NCI-H2029 (cell line): ENCODE results near the gene DLG5.

Source experiments
- DNase-seq: peaks from one replicate; lab custom pipeline; 2025; lab: John Stamatoyannopoulos, UW

DLG5 gene

DNA sequence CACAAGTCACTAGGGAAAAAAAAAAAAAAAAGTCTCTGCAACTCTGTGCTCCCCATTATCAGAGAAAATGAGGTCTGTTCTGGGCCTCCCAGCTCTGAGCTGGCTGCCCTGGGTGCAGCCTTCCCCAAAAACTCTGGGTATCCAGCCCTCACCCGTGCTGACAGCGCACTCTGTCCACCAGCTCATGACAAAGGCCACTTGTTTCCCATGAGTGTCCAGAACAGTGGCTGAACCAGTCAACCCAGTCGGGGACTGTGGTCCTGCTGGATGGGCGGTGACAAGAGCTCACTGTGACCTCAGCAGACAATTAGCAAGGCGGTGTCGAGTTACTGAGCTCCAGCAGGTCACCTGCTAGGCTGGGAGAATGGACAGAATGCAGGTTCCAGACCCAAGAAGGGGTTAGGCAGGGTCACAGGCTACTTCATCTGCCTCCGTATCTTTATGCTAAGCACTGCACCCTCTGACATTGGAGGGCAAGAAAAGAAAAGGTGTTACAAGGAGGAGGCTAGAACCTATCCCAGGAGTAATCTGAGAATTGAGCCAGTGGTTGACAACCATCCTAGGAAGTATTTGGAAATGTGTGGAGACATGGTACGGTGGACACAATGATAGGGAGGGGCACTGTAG is 37.2 kb downstream of the DLG5 start:
- peak; percentile 52 for DNase-seq

DNA sequence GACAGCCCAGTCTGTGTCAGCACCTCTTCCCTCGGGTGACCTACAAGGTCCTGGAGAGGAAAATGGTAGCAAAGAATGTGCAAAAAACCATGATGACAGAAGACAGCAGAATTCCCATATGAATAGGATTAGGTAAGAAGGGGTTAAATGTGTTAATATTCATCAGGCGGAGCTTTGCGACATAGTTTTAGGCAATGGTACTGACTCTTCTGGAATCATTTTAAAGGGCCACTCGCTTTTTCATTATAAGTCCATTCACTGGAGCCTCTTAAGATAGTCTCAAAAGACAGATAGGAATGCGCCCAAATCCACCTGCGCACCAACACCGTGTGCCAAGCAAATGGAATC is 38.2 kb downstream of the DLG5 start:
- DNase-seq, result no peak

DNA sequence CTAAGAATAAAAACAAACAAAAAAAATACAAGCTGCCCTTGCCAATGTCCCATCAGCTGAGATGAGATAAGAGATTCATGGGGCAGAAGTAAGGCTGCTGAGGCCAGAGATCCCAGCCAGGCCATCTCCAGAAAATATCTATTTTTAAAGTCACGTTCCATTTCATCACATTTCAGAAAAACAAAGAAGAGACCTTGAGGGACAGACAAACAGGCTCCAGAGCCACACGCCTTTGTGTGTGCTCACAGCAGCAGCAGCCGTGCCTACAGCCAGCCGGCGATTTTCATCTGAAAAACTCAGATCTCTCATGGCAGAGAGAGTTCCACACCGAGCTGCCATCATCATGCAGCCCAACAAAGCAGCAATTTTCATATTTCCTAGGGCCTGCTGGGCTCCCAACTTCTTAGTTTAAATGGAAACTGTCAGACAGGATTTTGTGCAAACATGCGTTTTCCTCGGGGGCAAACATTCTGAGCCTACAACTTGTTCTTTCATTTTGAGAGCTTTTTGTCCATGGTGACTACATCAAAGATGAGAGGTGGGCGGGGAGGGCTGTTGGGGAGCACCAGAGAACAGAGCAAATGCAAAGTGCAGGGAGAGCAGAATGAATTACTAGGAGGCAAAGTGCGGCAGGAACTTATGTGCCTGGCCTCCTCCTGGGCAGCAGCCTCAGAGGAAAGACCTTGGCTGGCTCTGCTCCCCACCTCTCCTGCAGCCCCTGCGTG is 38.8 kb downstream of the DLG5 start:
- DNase-seq, result no peak

GRCh38 chr10:77886795-77887355 is 39.7 kb downstream of the DLG5 start:
- DNase-seq, result no peak

GRCh38 chr10:77884181-77884580 is 42.4 kb downstream of the DLG5 start:
- DNase-seq, result no peak

DNA sequence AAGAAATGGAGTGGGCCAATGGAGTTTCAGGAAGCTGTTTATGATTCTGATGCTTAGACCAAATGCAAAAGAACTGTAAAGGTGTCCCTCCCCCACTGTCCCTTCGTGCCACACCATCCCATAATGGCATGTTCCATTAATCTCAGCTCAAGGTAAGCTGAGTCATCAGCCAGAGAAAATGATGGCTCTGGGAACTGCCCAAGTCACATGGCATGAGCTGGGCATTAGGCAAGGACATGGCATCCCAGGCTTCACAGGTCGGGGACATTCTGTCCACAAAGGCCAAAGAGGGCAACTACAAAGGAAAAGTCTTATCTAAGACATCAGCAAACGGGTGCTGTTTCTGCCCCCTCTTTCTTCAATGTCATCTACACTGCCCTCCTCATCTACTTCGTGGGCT is 44.9 kb downstream of the DLG5 start:
- no peak for DNase-seq

GRCh38 chr10:77881222-77881621 is 45.3 kb downstream of the DLG5 start:
- no peak for DNase-seq

- no peak for DNase-seq
These were observed 46.8 kb downstream of the DLG5 start for GRCh38 chr10:77879710-77880109.

DNA sequence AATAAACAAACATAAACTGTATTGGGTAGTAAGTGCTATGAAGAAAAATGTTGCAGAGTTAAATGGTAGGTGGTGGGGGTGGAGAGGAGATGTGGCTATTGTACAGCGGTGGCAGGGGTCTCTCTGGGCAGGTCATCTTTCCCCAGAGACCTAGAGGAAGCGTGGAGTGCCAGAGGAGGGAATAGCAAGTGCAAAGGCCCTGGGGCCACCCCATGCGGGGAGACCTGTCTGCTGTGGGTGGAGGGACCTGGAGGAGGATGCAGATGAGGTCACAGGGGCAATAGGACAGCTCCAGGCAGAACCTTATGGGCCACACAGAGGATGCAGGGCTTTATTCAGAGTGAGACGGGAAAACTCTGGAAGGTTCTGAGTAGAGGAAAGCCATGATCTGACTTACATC is 47.5 kb downstream of the DLG5 start:
- DNase-seq, result no peak

DNA sequence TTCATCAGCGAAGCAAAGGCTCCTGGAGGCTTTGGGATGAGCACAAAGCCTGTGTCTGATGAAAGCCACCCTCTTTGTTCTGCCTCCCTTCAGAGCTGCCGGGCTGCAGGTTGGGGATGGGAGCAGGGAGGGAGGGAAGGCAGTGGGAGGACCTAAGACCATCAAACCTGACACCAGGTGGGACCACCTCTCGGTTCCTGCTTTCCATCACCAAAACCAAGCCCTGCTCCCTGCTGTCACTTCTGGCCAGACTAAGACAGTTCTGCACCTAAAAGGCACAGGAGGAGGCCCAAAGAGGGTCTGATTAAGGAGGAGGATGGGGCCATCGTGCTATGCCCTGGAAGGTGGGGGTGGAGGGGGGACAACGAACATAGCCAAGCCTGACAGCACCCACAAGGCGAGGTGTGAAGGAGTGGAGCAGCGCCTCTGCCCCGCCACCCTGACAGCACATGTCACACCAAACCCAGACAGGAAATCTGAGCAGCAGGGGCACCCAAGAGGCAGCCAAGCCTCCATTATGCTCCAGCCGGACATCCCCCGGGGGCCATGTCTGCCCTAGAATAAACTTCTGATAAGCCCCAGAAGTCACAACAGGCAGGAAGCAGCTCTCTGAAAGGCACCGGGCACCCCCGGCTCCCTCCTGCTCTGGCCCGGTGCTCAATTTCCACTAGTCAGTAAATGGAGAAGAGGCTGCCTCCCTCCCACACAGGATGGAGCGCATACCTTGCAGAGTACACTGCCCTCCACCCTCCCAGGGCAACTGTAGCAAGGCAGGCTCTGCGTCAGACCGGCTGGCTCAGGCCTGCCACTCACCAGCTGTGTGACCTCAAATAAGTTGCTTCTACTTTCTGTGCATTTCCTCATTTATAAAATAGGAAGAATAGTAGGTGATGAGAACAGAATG is 48.9 kb downstream of the DLG5 start:
- no peak for DNase-seq

GRCh38 chr10:77875730-77876129 is 50.8 kb downstream of the DLG5 start:
- no peak for DNase-seq

GRCh38 chr10:77874872-77875271 is 51.7 kb downstream of the DLG5 start:
- no peak for DNase-seq

- peak; percentile 80 for DNase-seq
These were observed 52.8 kb downstream of the DLG5 start for GRCh38 chr10:77873536-77874380.

DNA sequence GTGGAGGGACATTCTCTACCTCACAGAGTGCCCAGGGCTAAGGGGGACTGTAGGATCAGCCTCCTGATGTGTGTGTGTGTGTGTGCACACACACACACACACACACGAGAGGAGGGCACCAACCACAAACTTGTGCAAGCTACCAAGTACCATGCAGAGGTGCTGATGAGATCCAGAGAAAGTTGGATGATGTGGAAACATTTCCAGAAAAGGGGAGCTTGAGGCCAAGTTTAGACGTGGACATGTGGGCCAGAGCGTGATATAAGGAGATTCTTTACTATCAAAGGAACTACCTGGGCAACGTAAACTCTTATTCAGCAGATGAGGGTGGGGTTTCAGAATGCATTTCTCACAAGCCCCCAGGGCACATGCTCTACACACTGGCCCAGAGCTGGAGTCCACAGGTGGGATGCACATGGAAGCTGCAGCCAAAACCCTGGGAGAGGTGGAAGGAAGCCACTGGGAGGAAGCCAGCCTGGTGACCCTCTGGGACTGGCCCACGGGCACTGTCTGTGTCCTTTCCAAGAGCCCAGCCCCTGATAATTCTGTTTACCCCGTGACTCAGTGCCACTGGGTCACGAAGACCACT is 53.5 kb downstream of the DLG5 start:
- no peak for DNase-seq

DNA sequence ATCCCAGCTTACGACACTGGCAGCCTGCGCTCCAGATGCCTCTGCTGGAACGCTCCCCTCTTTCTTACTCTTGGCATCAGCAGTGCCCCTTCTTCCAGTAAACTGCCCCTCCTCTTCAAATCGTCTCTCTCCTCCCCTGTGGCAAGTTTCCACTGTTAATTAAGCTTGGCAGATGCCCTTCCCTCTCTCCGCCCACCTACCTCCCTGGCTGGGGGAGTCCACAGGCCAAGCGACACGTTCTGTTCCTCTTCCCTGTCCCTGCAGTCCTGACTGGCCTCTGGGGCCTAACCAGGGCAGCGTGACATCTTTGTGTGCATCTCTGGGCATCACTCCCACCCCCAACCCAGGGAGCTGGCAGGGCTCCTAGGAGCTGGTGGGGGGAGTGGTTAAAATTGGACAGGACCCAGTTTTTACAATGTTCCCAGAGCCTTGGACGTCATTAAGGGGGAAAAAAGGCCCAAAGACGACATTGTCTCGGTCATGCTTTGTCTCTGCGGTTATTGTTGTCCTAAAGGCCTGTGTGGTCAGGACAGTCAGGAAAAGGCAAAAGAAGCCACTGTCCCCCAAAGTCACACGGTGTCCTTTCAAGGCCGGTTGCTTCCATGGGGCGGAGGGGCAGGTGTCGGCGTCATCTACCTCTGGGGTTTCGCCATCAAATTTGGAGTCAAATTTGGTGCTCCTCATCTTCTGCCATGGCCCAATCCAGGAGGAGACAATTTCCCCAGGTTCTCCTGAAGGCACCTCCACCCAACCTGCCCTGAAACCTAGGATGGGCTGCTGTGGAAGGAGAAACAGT is 54.2 kb downstream of the DLG5 start:
- no peak for DNase-seq

DNA sequence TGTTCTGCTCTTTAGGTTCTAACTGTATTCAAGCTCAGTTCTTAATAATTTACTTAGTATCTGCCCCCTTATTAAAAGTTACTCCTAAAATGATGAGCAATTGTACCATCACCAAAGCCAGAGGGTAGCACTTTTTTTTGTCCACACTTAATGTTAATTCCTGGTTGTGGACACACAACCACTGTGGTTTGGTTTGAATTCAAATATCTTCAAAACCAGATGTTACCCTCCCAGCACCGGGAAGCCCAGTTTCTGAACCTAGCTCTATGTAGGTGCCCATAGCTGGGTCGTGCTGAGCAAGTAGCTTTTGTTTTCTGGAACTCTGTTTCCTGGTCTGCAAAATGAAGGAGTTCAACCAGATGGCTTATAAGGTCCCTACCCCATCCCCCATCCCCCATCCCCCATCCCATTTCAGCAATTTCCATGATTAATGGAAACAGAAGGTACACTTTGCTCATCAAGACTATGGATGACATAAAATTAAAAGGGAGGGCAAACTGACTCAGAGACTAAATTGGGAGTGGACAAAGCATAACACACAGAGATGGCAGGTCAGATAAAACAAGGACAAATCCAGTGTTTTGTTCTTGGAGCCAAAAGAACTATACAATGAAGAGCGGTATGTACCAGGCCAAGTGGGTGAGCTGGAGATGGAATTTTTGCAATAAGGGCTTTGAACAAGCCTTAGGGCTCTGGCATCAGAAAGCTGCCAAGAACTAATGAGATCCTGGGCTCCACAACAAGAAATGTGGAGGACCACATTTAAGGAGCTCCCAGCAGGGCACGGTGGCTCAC is 56.7 kb downstream of the DLG5 start:
- DNase-seq, result no peak

DNA sequence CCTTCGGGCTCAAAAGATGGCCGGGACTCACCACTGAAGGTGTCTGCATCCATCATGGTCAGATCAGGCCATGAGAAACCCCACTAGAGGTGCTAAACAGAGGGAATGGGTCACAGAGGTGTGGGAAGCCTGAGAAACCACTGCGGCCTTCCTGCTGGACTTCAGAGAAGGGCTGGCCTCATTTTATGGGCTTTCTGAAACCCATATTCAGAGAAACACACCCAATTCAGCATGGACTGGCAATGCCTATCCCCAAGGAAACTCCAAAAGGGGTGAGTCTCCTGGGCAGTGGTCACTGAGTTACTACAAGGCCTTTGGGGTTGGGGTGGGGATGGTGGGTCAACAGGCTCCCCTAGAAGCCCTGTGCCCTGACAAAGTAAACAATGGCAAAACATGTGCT is 58.0 kb downstream of the DLG5 start:
- DNase-seq, result no peak

GRCh38 chr10:77867124-77867719 is 59.3 kb downstream of the DLG5 start:
- no peak for DNase-seq

- DNase-seq, result no peak
These were observed 60.0 kb downstream of the DLG5 start for GRCh38 chr10:77866598-77866997.
